NCI-H1105 treated with DMSO at 0.1 percent for 48 hours (cell line): ENCODE measurements around the gene OSM.

ENCODE experiments used
- DNase-seq: peaks from one replicate; lab custom pipeline; 2025; lab: John Stamatoyannopoulos, UW

Gene OSM

GRCh38 chr22:30285176-30285845 is 18.7 kb upstream of the OSM start:
- DNase-seq, result no peak

GRCh38 chr22:30284666-30285065 is 18.0 kb upstream of the OSM start:
- DNase-seq, result no peak

GRCh38 chr22:30284172-30284571 is 17.5 kb upstream of the OSM start:
- DNase-seq, result no peak

- DNase-seq, result no peak
These were observed 16.7 kb upstream of the OSM start for GRCh38 chr22:30283342-30283741.

DNA sequence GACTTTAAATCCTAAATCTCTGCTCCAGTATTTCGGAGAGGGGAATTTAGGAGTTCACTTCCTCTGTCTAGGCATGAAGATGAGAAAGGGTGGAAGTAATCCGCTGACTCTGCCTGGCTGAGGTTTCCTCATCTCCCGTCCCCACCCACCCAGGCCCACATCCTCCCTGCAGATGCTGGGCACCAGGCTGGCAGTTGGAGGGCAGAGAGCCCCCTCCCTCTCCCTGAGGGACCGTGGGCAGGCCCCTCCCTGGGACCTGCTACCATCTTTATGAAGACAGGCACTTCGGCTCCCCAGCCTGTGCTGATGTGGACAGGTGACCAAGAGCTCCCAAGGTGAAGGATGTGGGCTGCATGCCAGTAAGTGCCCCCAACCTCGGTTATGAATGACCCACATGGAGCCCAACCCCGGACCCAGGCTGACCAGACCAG is 16.0 kb upstream of the OSM start:
- DNase-seq, result no peak

DNA sequence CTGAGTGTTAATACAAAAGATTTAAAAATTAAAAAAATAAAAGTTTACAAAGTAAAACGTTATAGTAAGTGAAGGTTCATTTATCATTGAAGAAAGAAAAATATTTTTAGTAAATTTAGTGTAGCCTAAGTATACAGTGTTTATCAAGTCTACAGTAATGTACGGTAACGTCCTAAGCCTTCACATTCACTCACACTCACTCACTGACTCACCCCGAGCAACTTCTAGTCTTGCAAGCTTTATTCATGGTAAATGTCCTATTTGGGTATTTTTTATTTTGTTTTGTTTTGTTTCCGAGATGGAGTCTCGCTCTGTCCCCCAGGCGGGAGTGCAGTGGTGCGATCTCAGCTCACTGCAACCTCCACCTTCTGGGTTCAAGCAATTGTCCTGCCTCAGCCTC is 13.9 kb upstream of the OSM start:
- DNase-seq, result no peak

DNA sequence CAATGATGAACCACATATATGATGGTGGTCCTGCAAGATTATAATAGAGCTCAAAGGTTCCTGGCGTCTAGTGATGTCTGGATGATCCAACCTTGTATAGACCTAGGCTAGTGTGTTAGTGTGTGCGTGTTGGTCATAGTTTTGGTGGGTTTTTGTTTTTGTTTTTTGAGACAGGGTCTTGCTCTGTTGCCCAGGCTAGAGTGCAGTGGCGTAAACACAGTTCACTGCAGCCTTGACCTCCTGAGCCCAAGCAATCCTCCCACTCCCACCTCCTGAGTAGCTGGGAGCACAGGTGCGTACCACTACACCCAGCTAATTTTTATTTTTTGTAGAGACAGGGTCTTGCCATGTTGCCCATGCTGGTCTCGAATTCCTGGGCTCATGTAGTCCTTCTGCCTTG is 13.3 kb upstream of the OSM start:
- DNase-seq, result no peak

GRCh38 chr22:30279046-30279788 is 12.6 kb upstream of the OSM start:
- DNase-seq, result no peak

- no peak for DNase-seq
These were observed 11.1 kb upstream of the OSM start for GRCh38 chr22:30277547-30278344.

DNA sequence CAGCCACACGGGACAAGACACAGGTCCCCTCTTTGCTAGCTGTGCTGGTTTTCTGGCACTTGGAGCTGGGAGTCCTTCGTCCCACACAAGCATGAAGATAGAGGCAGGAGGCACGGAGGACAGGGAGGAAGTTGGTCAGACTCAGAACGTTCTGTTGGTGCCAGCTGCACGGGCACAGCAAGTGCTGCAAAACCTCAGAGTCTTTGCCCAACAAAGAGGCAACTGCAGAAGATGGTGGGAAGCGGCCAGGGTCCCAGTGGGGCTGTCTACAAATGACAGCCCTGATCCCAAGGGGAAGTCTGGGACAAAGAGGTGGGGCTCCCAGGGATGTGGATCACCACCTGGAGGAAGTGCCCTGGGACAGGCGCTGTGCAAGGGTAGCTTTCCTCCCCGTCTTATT is 9.4 kb upstream of the OSM start:
- DNase-seq, result no peak

DNA sequence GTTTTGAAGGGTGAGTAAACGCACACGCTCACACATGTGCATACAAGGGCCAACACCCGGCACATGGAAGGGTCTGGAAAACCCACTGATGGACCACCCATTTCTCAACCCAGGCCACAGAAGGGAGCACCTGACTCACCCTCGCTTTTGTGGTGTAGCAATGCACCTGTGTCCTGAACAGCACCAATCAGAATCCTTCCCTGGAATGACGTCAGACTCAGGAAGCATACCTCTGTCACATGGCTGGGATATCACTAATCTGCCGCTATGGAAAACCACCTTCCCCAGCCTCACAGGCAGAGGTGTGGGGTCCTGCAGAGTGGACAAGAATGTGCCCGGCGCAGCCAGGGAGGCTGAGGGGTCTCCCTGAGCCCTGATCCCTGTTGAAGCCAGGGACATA is 9.0 kb upstream of the OSM start:
- DNase-seq, result no peak

GRCh38 chr22:30274437-30274812 is 7.8 kb upstream of the OSM start:
- DNase-seq, result no peak

GRCh38 chr22:30273711-30274436 is 7.2 kb upstream of the OSM start:
- DNase-seq, result no peak

GRCh38 chr22:30272781-30273601 is 6.3 kb upstream of the OSM start:
- DNase-seq, result no peak

GRCh38 chr22:30270832-30271231 is 4.2 kb upstream of the OSM start:
- no peak for DNase-seq

DNA sequence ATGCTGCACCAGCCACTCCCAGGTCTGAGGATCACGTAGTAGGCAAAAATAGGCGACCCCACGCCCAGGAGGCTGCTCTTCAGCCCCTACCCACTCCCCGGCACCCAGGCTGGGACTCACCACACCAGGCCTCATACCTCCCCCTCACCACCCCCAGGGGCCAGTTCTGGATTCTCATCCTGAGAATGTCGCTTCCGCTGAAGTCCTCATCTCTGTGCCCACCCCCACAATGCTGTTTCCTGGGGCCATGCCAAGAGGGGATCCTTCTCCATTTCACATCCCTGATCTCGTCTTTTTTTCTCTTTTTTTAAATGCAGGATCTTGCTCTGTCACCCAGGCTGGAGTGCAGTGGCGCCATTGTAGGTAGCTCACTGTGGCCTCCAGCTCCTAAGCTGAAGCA is 1.7 kb upstream of the OSM start:
- no peak for DNase-seq

DNA sequence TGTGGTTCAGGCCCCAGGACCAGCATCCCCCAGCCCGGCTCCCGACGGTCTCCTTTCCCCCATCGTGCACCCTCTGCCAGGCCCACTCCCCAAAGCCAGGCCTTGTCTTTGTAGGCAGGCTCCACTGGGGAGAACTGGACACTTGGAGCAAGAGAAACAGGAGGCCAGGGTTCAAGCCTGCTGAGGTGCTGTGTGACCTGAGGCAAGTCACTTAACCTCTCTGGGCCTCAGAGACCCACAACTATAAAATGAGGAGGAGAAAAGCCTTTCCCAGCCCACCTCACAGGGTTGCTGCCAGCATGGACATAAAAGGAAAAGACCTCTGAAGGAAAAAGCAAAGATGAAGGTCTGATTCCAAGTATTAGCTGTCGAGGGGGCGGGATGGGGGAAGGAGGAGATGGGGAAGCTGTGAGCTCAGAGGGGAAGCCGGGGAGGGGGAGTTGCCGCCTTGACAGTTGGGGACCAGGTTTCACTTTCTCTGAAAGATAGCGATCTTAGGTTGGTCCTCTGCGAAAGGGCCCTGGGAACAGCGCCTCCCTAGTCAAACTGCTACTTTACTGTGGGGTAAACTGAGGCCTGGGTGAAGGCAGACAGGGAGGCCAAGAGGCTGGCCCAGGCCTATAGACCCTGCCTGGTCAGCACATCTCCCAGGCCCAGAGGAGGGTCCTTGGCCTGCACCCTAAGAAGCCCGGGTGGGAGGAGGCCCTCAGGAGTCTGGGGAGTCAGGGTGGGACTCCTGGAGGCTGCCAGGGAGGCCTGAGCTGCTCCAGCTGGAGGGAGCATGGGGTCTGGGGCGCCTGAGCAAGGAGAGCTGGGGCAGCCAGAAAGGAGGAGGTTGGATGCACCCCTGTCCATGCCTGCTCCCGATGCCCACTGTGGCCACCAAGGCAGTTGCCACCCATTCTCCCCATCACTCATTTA is 991 bp upstream of the OSM start:
- DNase-seq, result no peak

DNA sequence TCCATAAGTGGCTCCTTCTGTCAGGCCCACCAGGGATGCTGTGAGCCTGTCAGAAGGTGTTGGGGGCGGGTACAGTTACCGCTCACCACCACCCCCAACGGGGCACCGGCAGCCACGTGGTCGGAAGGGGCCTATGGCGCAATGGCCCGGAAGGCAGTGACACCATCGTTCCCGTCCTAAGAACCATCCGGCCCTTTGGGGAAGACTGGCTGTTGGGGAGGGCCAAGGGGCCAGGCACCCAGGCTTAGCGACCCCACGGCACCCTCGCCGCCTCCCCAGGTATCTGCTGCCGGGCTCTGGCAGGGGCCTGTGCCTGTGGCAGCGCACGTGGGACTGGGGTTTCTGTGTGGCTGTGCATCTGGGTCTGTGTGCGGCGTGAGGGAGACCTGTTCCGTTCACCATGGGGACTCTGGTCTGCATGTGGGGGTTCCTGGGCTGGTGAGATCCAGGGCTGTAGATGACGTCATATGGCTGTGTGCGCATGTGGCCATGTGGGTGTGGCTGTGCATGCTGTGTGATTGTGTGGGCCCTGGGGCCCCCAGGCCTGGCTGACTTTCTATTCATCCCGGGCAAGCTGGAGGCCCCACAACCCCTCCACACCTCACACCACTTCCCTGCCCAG is 717 bp downstream of the OSM start:
- DNase-seq, result no peak

DNA sequence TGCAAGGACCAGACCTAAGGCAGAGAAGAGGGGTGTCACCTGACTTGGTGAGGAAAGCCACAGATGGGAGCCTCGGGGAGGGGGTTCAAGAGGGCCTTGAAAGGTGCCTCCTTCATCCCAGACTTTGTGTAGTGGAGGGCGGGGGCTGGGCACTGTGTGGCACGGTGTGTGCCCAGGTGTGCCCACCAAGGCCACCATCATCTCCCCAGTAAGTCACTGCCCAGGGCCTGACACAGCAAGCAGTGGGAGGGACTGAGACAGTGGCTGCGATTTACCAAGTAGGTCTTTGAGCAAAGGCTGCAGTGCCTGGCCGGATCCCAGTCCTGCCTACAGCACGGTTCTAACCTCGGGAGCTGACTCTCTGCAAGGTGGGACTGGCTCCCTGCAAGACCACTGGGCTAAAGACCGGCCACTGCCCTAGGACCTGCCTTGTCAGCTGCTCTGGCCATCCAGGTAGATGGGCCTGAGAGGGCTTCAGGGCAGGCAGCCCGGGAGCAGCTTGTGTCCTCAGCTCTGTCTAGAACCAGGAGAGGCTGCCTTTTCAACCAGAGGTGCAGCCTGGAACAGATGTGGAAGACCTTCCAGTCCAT is 1.4 kb downstream of the OSM start:
- no peak for DNase-seq

DNA sequence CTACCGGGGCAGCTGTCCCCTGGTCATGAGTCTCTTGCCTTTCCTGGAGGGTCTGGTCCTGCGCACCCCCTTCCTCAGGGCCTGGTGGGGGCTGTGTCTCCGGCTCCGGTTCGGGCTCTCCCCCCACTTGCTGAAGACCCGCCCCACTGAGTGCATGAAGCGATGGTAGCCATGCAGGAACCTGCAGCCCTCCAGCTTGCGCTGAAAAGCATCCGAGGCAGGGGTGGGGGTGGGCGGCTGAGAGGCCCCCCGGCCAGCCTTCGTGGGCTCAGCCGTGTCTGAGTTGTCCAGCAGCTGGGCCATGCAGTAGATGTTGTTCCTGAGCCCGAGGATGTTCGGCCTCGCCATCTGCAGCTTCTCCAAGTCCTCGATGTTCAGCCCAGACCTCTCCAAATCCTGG is 2.8 kb downstream of the OSM start:
- no peak for DNase-seq
